KG1 (cell line): ENCODE results near the gene PCDHGA3.
"Not testable (repeated sequence)": the region's sequence is repeated elsewhere in the genome, so short reads cannot be mapped to it uniquely, and the experiment has no call there.

Experiments used
- DNase-seq: peaks from one replicate; lab custom pipeline; 2025; lab: John Stamatoyannopoulos, UW

PCDHGA3 gene

DNA sequence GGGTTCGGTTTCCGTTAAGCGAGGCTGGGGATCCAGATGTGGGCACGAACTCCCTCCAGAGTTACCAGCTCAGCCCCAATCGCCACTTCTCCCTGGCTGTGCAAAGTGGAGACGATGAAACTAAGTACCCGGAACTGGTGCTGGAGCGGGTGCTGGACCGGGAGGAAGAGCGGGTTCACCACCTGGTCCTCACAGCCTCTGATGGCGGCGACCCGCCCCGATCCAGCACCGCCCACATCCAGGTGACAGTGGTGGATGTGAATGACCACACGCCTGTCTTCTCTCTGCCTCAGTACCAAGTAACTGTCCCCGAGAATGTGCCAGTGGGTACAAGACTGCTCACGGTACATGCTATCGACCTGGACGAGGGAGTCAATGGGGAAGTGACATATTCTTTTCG, 39.7 kb downstream of the PCDHGA3 start:
- no peak for DNase-seq

- no peak for DNase-seq
These were observed 41.0 kb downstream of the PCDHGA3 start for GRCh38 chr5:141384471-141385267.

- not testable (repeated sequence) for DNase-seq
These were observed 44.1 kb downstream of the PCDHGA3 start, which contains the start of gene PCDHGB4 for GRCh38 chr5:141387557-141388311. Gene PCDHGB4, plus strand, starts transcription at chr5:141387698. Its CDS starts 187 bp downstream, at chr5:141387885.

DNA sequence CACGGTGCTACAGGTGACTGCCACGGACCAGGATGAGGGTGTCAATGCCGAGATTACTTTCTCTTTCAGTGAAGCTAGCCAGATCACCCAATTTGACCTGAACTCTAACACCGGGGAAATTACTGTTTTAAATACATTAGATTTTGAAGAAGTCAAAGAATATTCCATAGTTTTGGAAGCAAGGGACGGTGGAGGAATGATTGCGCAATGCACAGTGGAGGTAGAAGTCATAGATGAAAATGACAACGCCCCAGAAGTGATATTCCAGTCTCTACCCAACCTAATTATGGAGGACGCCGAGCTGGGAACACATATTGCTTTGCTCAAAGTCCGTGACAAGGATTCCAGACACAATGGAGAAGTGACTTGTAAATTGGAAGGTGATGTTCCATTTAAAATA, 45.0 kb downstream of the PCDHGA3 start:
- DNase-seq: no peak

GRCh38 chr5:141389153-141390042, 45.8 kb downstream of the PCDHGA3 start:
- no peak for DNase-seq

DNA sequence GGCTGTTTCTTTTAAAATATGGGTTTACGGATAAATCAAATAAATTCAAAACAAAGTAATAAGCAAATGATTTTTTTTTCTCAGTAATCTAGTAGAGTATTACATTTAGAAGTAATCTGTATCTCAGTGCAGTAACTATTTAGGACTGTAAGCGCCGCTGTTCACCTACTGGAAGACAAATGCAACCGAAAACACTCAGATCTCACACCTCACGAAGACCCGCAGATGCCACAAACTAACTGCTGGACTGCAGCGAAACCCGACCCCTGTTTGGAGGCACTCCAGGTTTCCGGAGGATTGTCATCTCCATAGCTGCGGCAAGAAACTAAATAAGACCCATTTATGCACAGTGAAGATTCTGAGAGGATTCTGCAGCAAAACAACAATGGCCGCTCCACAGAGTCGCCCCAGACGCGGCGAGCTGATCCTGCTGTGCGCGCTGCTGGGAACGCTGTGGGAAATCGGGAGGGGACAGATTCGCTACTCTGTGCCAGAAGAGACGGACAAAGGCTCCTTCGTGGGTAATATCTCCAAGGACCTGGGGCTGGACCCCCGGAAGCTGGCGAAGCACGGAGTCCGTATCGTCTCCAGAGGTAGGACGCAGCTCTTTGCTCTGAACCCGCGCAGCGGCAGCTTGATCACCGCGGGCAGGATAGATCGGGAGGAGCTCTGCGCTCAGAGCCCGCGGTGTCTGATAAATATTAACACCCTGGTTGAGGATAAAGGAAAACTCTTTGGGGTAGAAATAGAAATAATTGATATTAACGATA, 49.0 kb downstream of the PCDHGA3 start, which contains the start of gene PCDHGA8:
PCDHGA8 (plus strand) TSS at position 205 of the 770 bp plus-strand sequence; CDS start at position 386, 181 bp downstream.
- DNase-seq: no peak

- no peak for DNase-seq
These were observed 49.6 kb downstream of the PCDHGA3 start for GRCh38 chr5:141393267-141393666.

DNA sequence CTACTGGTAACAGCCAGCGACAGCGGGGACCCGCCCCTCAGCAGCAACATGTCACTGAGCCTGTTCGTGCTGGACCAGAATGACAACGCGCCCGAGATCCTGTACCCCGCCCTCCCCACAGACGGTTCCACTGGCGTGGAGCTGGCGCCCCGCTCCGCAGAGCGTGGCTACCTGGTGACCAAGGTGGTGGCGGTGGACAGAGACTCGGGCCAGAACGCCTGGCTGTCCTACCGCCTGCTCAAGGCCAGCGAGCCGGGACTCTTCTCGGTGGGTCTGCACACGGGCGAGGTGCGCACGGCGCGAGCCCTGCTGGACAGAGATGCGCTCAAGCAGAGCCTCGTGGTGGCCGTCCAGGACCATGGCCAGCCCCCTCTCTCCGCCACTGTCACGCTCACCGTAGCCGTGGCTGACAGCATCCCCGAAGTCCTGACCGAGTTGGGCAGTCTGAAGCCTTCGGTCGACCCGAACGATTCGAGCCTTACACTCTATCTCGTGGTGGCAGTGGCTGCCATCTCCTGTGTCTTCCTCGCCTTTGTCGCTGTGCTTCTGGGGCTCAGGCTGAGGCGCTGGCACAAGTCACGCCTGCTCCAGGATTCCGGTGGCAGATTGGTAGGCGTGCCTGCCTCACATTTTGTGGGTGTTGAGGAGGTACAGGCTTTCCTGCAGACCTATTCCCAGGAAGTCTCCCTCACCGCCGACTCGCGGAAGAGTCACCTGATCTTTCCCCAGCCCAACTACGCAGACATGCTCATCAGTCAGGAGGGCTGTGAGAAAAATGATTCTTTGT, 51.0 kb downstream of the PCDHGA3 start:
- DNase-seq: not testable (repeated sequence)
